OCI-LY3 (cell line): ENCODE measurements around the gene MYL12A.

Experiments used
- H2AFZ ChIP-seq: fragments of 200-600, 300-600 bp; shearing (Covaris generic); 2 replicates; pipeline ENCODE4 v1.6.0; 2014; ENCODE audit warnings: antibody characterized with exemption, low read depth, low read length
- H3K27ac ChIP-seq: fragments of 200-600, 300-600 bp; sonication (generic); 2 replicates; pipeline ENCODE4 v1.5.1; 2014; ENCODE audit warnings: mild to moderate bottlenecking, low read length, moderate library complexity, mixed read lengths
- H3K27me3 ChIP-seq: fragments of 200-600, 300-600 bp; sonication (generic); 2 replicates; pipeline ENCODE4 v1.6.1; 2014; ENCODE audit warnings: low read depth, low read length, mixed read lengths
- H3K36me3 ChIP-seq: fragments of 200-600, 300-600 bp; sonication (generic); replicated peaks from 2 replicates; pipeline ENCODE3; 2014; ENCODE audit warnings: low read depth, low read length, mixed read lengths
- H3K4me1 ChIP-seq: fragments of 300-600, 200-600 bp; sonication (generic); 2 replicates; pipeline ENCODE4 v1.6.1; 2014; ENCODE audit warnings: low read length, mixed read lengths
- H3K4me2 ChIP-seq: fragments of 200-600, 300-600 bp; sonication (generic); 2 replicates; pipeline ENCODE4 v1.6.1; 2014; ENCODE audit warnings: low read length, mixed read lengths
- H3K4me3 ChIP-seq: fragments of 300-600, 200-600 bp; sonication (generic); 2 replicates; pipeline ENCODE4 v1.5.1; 2014; ENCODE audit warnings: antibody characterized with exemption, mild to moderate bottlenecking, low read length, moderate library complexity
- H3K79me2 ChIP-seq: fragments of 300-600, 200-600 bp; shearing (Covaris generic); 2 replicates; pipeline ENCODE4 v1.6.1; 2014; ENCODE audit warnings: mild to moderate bottlenecking, low read length, mixed read lengths
- H3K9ac ChIP-seq: fragments of 300-600, 200-600 bp; shearing (Covaris generic); 2 replicates; pipeline ENCODE4 v1.6.0; 2014; ENCODE audit warnings: mild to moderate bottlenecking, low read length, moderate library complexity
- H3K9me3 ChIP-seq: fragments of 200-600, 300-600 bp; shearing (Covaris generic); 2 replicates; pipeline ENCODE4 v1.6.1; 2014; ENCODE audit warnings: low read length, mixed read lengths; ENCODE audit not compliant: insufficient read depth
- H4K20me1 ChIP-seq: fragments of 200-600, 300-600 bp; sonication (generic); 2 replicates; pipeline ENCODE4 v1.6.1; 2016; ENCODE audit warnings: low read length, mixed read lengths; ENCODE audit not compliant: insufficient read depth
- CTCF ChIP-seq: fragments of 200-600, 300-600 bp; sonication (generic); IDR thresholded peaks from 2 replicates; pipeline ENCODE4 v1.5.1; 2014; ENCODE audit warnings: antibody characterized with exemption, low read length, low read depth
- EZH2phosphoT487 ChIP-seq: fragments of 200-600 bp; shearing (Covaris generic); IDR thresholded peaks from 2 replicates; pipeline ENCODE4 v1.6.1; 2018; ENCODE audit warnings: antibody characterized with exemption, mixed run types, low read depth

Gene MYL12A

DNA sequence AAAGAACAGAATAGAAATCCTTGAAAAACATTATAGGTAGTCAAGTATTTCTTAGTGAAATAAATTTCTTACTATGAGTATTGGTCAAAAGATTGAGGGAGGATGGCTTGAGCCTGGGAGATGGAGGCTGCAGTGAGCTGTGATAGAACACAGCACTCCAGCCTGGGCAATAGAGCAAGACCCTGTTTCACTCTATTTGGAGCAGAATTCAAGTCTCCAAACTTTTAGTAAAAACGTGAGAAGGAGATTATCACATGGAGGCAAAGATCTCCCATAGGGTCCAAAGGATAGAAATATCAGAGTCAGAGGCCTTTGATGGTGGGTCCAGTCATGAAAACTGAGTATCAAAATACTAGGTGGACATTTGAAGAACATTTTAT, 2.4 kb upstream of the MYL12A start:
- H3K4me2 ChIP-seq = peak overlapping the region; percentile 85
- peak overlapping the region; percentile 96; the same call in 1 of the 2 replicates for H3K9ac ChIP-seq
- H2AFZ ChIP-seq = no peak overlapping the region
- H3K79me2 ChIP-seq = peaks cover 31% of the 10 kb centered on the region
- H3K9me3 ChIP-seq = no peaks in the 10 kb centered on the region
- H4K20me1 ChIP-seq = peaks cover 13% of the 10 kb centered on the region
- TF ChIP-seq EZH2phosphoT487 = no peak
- TF ChIP-seq CTCF = no peak
- peak overlapping the region; percentile 97 for H3K4me3 ChIP-seq
- H3K4me1 ChIP-seq = peaks cover 17% of the 10 kb centered on the region
- H3K27me3 ChIP-seq = no peaks in the 10 kb centered on the region
- H3K36me3 ChIP-seq = peaks cover 5% of the 10 kb centered on the region
- H3K27ac ChIP-seq = no peak overlapping the region

GRCh38 chr18:3245853-3246634, 1.6 kb upstream of the MYL12A start:
- TF ChIP-seq EZH2phosphoT487 = no peak
- TF ChIP-seq CTCF = peak; percentile 93
- peaks cover 26% of the 10 kb centered on the region for H3K4me1 ChIP-seq
- peaks cover 19% of the 10 kb centered on the region for H4K20me1 ChIP-seq
- H3K27me3 ChIP-seq = no peaks in the 10 kb centered on the region
- peak overlapping the region; percentile 80 for H2AFZ ChIP-seq
- peak overlapping the region; percentile 96 for H3K9ac ChIP-seq
- H3K4me2 ChIP-seq = peak overlapping the region; percentile 85
- H3K9me3 ChIP-seq = no peaks in the 10 kb centered on the region
- peak overlapping the region; percentile 88 for H3K27ac ChIP-seq
- peaks cover 39% of the 10 kb centered on the region for H3K79me2 ChIP-seq
- H3K4me3 ChIP-seq = peak overlapping the region; percentile 97
- peaks cover 7% of the 10 kb centered on the region for H3K36me3 ChIP-seq

GRCh38 chr18:3246635-3247239, 864 bp upstream of the MYL12A start:
- Histone ChIP-seq H3K79me2 (peaks cover 46% of the 10 kb centered on the region), H3K36me3 (peaks cover 7% of the 10 kb centered on the region), H4K20me1 (peaks cover 26% of the 10 kb centered on the region), H2AFZ (peak overlapping the region; percentile 66), H3K9ac (peak overlapping the region; percentile 96), H3K4me3 (peak overlapping the region; percentile 97), H3K27ac (peak overlapping the region; percentile 88), H3K4me2 (peak overlapping the region; percentile 85), H3K4me1 (peaks cover 31% of the 10 kb centered on the region), H3K27me3 (no peaks in the 10 kb centered on the region), H3K9me3 (no peaks in the 10 kb centered on the region)
- TF ChIP-seq CTCF (no peak), EZH2phosphoT487 (no peak)

DNA sequence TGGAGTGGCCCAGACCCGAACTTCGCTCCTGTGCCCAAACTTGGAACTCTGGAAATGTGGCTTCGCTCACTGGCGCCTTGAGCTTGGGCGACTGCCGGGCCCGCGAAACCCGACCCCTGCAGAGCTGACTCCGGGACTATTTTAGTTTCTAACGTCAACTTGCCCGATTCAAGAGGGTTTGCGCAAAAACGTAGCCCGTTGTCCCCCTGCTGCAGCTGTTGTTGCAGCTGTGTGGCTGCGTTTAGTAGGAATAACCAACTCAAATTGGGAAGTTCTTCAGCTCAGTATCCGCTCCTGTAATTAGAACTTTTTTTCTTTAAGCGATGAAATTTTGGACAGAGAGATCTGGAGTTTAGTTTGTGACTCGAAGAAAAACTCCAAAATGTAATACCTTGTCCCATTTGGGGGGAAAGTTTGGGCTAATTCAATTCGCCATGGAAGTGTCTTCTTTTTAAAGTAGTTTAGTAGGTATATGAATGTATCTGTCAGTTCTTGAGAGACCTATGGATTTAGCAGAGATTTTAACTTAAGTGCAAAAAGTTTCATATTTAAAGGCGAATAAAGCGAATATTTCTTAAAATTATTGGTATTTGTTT, 559 bp downstream of the MYL12A start:
- Histone ChIP-seq H3K36me3 (peaks cover 16% of the 10 kb centered on the region), H3K27ac (peak overlapping the region; percentile 88), H3K4me2 (peak overlapping the region; percentile 80), H4K20me1 (peaks cover 40% of the 10 kb centered on the region), H3K9me3 (no peaks in the 10 kb centered on the region), H3K27me3 (no peaks in the 10 kb centered on the region), H2AFZ (no peak overlapping the region), H3K79me2 (peaks cover 61% of the 10 kb centered on the region), H3K4me1 (peaks cover 31% of the 10 kb centered on the region), H3K4me3 (peak overlapping the region; percentile 97), H3K9ac (peak overlapping the region; percentile 96)
- no peak for TF ChIP-seq EZH2phosphoT487
- TF ChIP-seq CTCF = no peak
